BJ (cell line): ENCODE data around the gene RASGRP3. TPM values are rescaled to one million over a fixed set of nuclear protein-coding genes. Genes with fewer than 3 reads are reported as not detected.

Source experiments
- CTCF ChIA-PET: fragments of 350-600 bp; formaldehyde crosslinking; extraction: SDS; loops from one replicate; lab custom pipeline; 2021; ENCODE audit warnings: antibody characterized with exemption, inconsistent platforms; lab: Yijun Ruan, JAX
- POLR2A ChIA-PET: fragments of 300-600 bp; sonication (Branson Sonifier 250); formaldehyde crosslinking; extraction: SDS; loops from one replicate; lab custom pipeline; 2021; ENCODE audit warnings: antibody characterized with exemption; lab: Charles Lee
- DNase-seq: peaks from one replicate; pipeline ENCODE4 v3.0.0-alpha.2; 2011; ENCODE audit warnings: low read depth
- H3K27me3 ChIP-seq: 2 replicates; pipeline ENCODE4 v1.6.0; 2011; ENCODE audit warnings: low read length; ENCODE audit not compliant: control insufficient read depth, insufficient read depth
- H3K36me3 ChIP-seq: 2 replicates; pipeline ENCODE4 v1.5.1; 2011; ENCODE audit warnings: low read length; ENCODE audit not compliant: control insufficient read depth, insufficient read depth
- H3K4me3 ChIP-seq: 2 replicates; pipeline ENCODE4 v1.5.1; 2011; ENCODE audit warnings: low read depth, mild to moderate bottlenecking, control low read depth, low read length
- CTCF ChIP-seq: IDR thresholded peaks from 2 replicates; pipeline ENCODE4 v1.5.1; 2011; ENCODE audit warnings: low read depth, mild to moderate bottlenecking, control low read depth, inconsistent platforms, low read length, moderate library complexity; ENCODE audit not compliant: insufficient read depth
- polyA plus RNA-seq: library from polyadenylated mRNA; depleted of rRNA; stranded (reverse); fragments of >200 nt; gene quantifications from 2 replicates; pipeline ENCODE4 v1.2.3, GENCODE V29; 2011

RASGRP3 gene
- polyA plus RNA-seq, 1 experiment = 2.6 TPM

GRCh38 chr2:33448220-33448899 is 28.1 kb upstream of the RASGRP3 start:
- no peak for DNase-seq
- Histone ChIP-seq H3K4me3 (no peak overlapping the region), H3K36me3 (no peaks in the 10 kb centered on the region), H3K27me3 (no peaks in the 10 kb centered on the region)
- ChIA-PET CTCF (no interaction called here), POLR2A (no interaction called here)
- no peak for TF ChIP-seq CTCF

GRCh38 chr2:33451214-33451613 is 25.2 kb upstream of the RASGRP3 start:
- CTCF ChIA-PET = interaction anchor here (1.2 to 1.6 kb wide), 2 partner anchors 9 to 10 kb away, joined by 3 read pairs; no protein-coding TSS in a partner anchor
- no peak overlapping the region for H3K4me3 ChIP-seq
- H3K36me3 ChIP-seq = no peaks in the 10 kb centered on the region
- no peak for TF ChIP-seq CTCF
- DNase-seq = no peak
- POLR2A ChIA-PET = no interaction called here
- no peaks in the 10 kb centered on the region for H3K27me3 ChIP-seq

GRCh38 chr2:33451825-33452224 is 24.6 kb upstream of the RASGRP3 start:
- Histone ChIP-seq H3K4me3 (no peak overlapping the region), H3K27me3 (no peaks in the 10 kb centered on the region), H3K36me3 (no peaks in the 10 kb centered on the region)
- TF ChIP-seq CTCF = no peak
- no peak for DNase-seq
- CTCF ChIA-PET = interaction anchor here (1.2 to 1.6 kb wide), 2 partner anchors 9 to 10 kb away, joined by 3 read pairs; no protein-coding TSS in a partner anchor
- POLR2A ChIA-PET = no interaction called here

- DNase-seq = no peak
- Histone ChIP-seq H3K36me3 (no peaks in the 10 kb centered on the region), H3K4me3 (no peak overlapping the region), H3K27me3 (no peaks in the 10 kb centered on the region)
- TF ChIP-seq CTCF = no peak
- CTCF ChIA-PET = interaction anchor here (1.2 to 1.6 kb wide), 2 partner anchors 10 to 11 kb away, joined by 3 read pairs; no protein-coding TSS in a partner anchor
- POLR2A ChIA-PET = no interaction called here
Measured at GRCh38 chr2:33452545-33452944, 23.9 kb upstream of the RASGRP3 start.

GRCh38 chr2:33453905-33454479 is 22.5 kb upstream of the RASGRP3 start:
- Histone ChIP-seq H3K27me3 (no peaks in the 10 kb centered on the region), H3K36me3 (no peaks in the 10 kb centered on the region), H3K4me3 (no peak overlapping the region)
- no peak for DNase-seq
- ChIA-PET POLR2A (no interaction called here), CTCF (interaction anchor here (0.8 kb wide), 1 partner anchor 22 kb away, joined by 3 read pairs; the partner anchor contains the start of gene RASGRP3)
- no peak for TF ChIP-seq CTCF
